K562 (cell line): Measurements from ENCODE around the gene UBA52. TPM values are rescaled to one million over a fixed set of nuclear protein-coding genes. Genes with fewer than 3 reads are reported as not detected.
A peak's percentile ranks its signal among the peaks of the same experiment; 100 is the strongest.

Experiments used
- ATAC-seq: fragments of 200-7000 bp; cut with Tn5 transposase; 3 replicates; pipeline ENCODE4 v1.9.1; 2020; ENCODE audit warnings: moderate library complexity
- BruUV-seq: library from RNA; stranded (reverse); fragments of 400-500 nt; replicated peaks from 2 replicates; lab custom pipeline; 2021; lab: Mats Ljungman, UMichigan
- CTCF ChIA-PET: fragments of 300-600 bp; formaldehyde crosslinking; extraction: SDS; loops from one replicate; lab custom pipeline; 2021; ENCODE audit warnings: low intra/inter-chr PET ratio; lab: Yijun Ruan, JAX
- POLR2A ChIA-PET: fragments of 300-600, 350-650 bp; sonication (Branson Sonifier 250); formaldehyde crosslinking; extraction: SDS; loops from one replicate; lab custom pipeline; 2021; ENCODE audit warnings: antibody characterized with exemption, inconsistent platforms; lab: Yijun Ruan, JAX
- DNase-seq, 4 experiments: peaks; one replicate each; pipeline versions ENCODE4 v3.0.0 to v3.0.0-alpha.2; 2011 to 2018; ENCODE audit warnings: low spot score in 3 of 4, mixed read lengths in 3 of 4; ENCODE audit errors: extremely low read depth in 1 of 4
- FAIRE-seq: peaks from 2 replicates; lab custom pipeline; 2011; peaks lifted over from hg19 to GRCh38; lab: Jason Lieb, UNC
- H2AFZ ChIP-seq: 2 replicates; pipeline ENCODE4 v1.6.0; 2011; ENCODE audit warnings: low read depth, low read length, control low read depth, inconsistent platforms
- H3K27ac ChIP-seq: fragments of 200-600 bp; 3 replicates; pipeline ENCODE4 v1.8.0; 2011; ENCODE audit warnings: low read depth, mild to moderate bottlenecking, control low read depth, inconsistent platforms, low read length, moderate library complexity, mixed read lengths; ENCODE audit errors: extremely low read depth
- H3K27me3 ChIP-seq, 2 experiments: fragments of 300-600 bp in 1 of 2; 2 replicates in 1 of 2; 3 replicates in 1 of 2; pipeline versions ENCODE4 v1.6.0 to v1.8.0; 2011; ENCODE audit warnings: inconsistent platforms in 2 of 2, low read length in 2 of 2, mild to moderate bottlenecking in 1 of 2, mixed read lengths in 1 of 2, moderate library complexity in 1 of 2; ENCODE audit not compliant: control insufficient read depth in 2 of 2, insufficient read depth in 2 of 2
- H3K36me3 ChIP-seq: fragments of 300-600 bp; 3 replicates; pipeline ENCODE4 v1.8.0; 2011; ENCODE audit warnings: mild to moderate bottlenecking, low read length, inconsistent platforms; ENCODE audit not compliant: control insufficient read depth, insufficient read depth
- H3K4me1 ChIP-seq, 2 experiments: fragments of 200-600 bp in 1 of 2; replicated peaks in 1 of 2; 2 replicates in 1 of 2; 3 replicates in 1 of 2; pipeline versions ENCODE4 v1.5.1 to v1.8.0; 2011; ENCODE audit warnings: inconsistent platforms in 2 of 2, low read length in 2 of 2, mild to moderate bottlenecking in 1 of 2, mixed read lengths in 1 of 2, moderate library complexity in 1 of 2; ENCODE audit not compliant: control insufficient read depth in 2 of 2, insufficient read depth in 2 of 2
- H3K4me2 ChIP-seq: 2 replicates; pipeline ENCODE4 v1.6.1; 2011; ENCODE audit warnings: low read length, control low read depth, inconsistent platforms, mixed read lengths; ENCODE audit not compliant: insufficient read depth
- H3K4me3 ChIP-seq: fragments of 200-600 bp; sonication (generic), shearing (Covaris generic); 2 replicates; pipeline ENCODE4 v1.5.1; 2016; ENCODE audit warnings: control low read depth, inconsistent platforms
- H3K79me2 ChIP-seq: fragments of 200-600 bp; 3 replicates; pipeline ENCODE4 v1.8.0; 2011; ENCODE audit warnings: low read length, inconsistent platforms; ENCODE audit not compliant: control insufficient read depth, insufficient read depth
- H3K9ac ChIP-seq, 2 experiments: 2 replicates each; pipeline versions ENCODE4 v1.6.0 to v1.6.1; 2011; ENCODE audit warnings: low read depth in 2 of 2, low read length in 2 of 2, control low read depth in 1 of 2, inconsistent platforms in 1 of 2, mild to moderate bottlenecking in 1 of 2, mixed read lengths in 1 of 2; ENCODE audit not compliant: insufficient read depth in 1 of 2
- H3K9me1 ChIP-seq: one replicate; pipeline ENCODE4 v1.6.0; 2011; ENCODE audit warnings: inconsistent platforms, mild to moderate bottlenecking, low read length, moderate library complexity; ENCODE audit not compliant: control insufficient read depth, insufficient read depth
- H3K9me3 ChIP-seq: replicated peaks from 2 replicates; pipeline ENCODE4 v1.5.1; 2011; ENCODE audit warnings: low read depth, low read length, inconsistent platforms; ENCODE audit not compliant: control insufficient read depth, insufficient read depth
- H4K20me1 ChIP-seq: replicated peaks from 2 replicates; pipeline ENCODE4 v1.6.1; 2011; ENCODE audit warnings: low read length, inconsistent platforms, mixed read lengths; ENCODE audit not compliant: control insufficient read depth, insufficient read depth
- GTF2B ChIP-seq: IDR thresholded peaks from 2 replicates; pipeline ENCODE4 v1.6.1; 2011; ENCODE audit not compliant: insufficient read length; ENCODE audit errors: extremely low read depth
- HDAC3 ChIP-seq: fragments of 450-650 bp; IDR thresholded peaks from 2 replicates; pipeline ENCODE4 v1.6.1; 2018; ENCODE audit warnings: borderline replicate concordance, mild to moderate bottlenecking, moderate library complexity; ENCODE audit not compliant: partially characterized antibody
- KAT2B ChIP-seq: IDR thresholded peaks from one replicate; pipeline ENCODE4 v1.6.1; 2012; ENCODE audit warnings: low read depth, mild to moderate bottlenecking, control low read depth, inconsistent platforms, low read length, moderate library complexity
- KDM1A ChIP-seq, 2 experiments: fragments of 450-650 bp; IDR thresholded peaks; 2 replicates each; pipeline ENCODE4 v1.6.1; 2016; ENCODE audit warnings: mild to moderate bottlenecking in 2 of 2
- ZBTB40 ChIP-seq, 2 experiments: fragments of 450-650 bp in 1 of 2; sonication (generic) in 1 of 2; formaldehyde crosslinking in 1 of 2; IDR thresholded peaks; 2 replicates each; pipeline versions ENCODE4 v1.7.1 to v1.9.0; 2016 to 2022; ENCODE audit warnings: inconsistent platforms in 1 of 2, mild to moderate bottlenecking in 1 of 2, missing genetic modification reagents in 1 of 2
- ZFP36 ChIP-seq: fragments of 150-350 bp; IDR thresholded peaks from 2 replicates; pipeline ENCODE4 v1.6.1; 2018; ENCODE audit warnings: low read length, low read depth; ENCODE audit not compliant: partially characterized antibody
- ZNF263 ChIP-seq: sonication (generic); formaldehyde crosslinking; IDR thresholded peaks from 2 replicates; pipeline ENCODE4 v1.8.0; 2022; ENCODE audit warnings: mild to moderate bottlenecking, missing genetic modification reagents, borderline replicate concordance
- WGBS: fragments of 100-300 bp; shearing (Covaris generic); methylation state at CpG from one replicate; pipeline ENCODE4 v1.1.6; 2016; ENCODE audit warnings: low coverage, mixed read lengths; ENCODE audit not compliant: insufficient coverage; ENCODE audit errors: missing lambda C conversion rate; 5-methylcytosine and 5-hydroxymethylcytosine counted together
- in situ Hi-C: fragments of 300-500 bp; cut with MboI; formaldehyde crosslinking; loops from 4 replicates; pipeline ENCODE4 v1.15.0; 2018; ENCODE audit warnings: inconsistent platforms, mixed read lengths
- intact Hi-C: fragments of 100-400 bp; cut with micrococcal nuclease; formaldehyde crosslinking; loops from 2 replicates; pipeline ENCODE4 v1.14.2; 2022
- polyA plus RNA-seq, 8 experiments: library from polyadenylated mRNA; depleted of rRNA in 4 of 8; stranded (reverse) in 5 of 8; unstranded in 3 of 8; fragments of >200 nt; fragmentation: Nextera tagmentation in 2 of 8; fragmentation: Illumina TruSeq in 1 of 8; extraction: Ambion mirVana in 2 of 8; extraction: Trizol in 1 of 8; gene quantifications; 2 replicates each; pipeline versions ENCODE4 v1.2.1 to v1.2.3, GENCODE V29; 2011 to 2014; ENCODE audit warnings: inconsistent platforms in 1 of 8, missing spikeins in 1 of 8
- total RNA-seq, 7 experiments: library from RNA; depleted of rRNA in 6 of 7; stranded (reverse); fragments of >200 nt in 6 of 7; fragmentation: Illumina TruSeq in 2 of 7; extraction: Trizol in 2 of 7; gene quantifications; 2 replicates each; pipeline versions ENCODE4 v1.2.1 to v1.2.3, GENCODE V29; 2011 to 2021; ENCODE audit warnings: low replicate concordance in 1 of 7

UBA52 gene
- total and polyA plus RNA-seq, 9 of the 15 experiments (the other 6 are each of a cell fraction or from before 2014, with no cell fraction given) = 1,110 to 2,751 (median 1,733) TPM

- no peaks in the 10 kb centered on the region for H3K9me1 ChIP-seq
- no peaks in the 10 kb centered on the region for H3K79me2 ChIP-seq
- FAIRE-seq = no peak
- H4K20me1 ChIP-seq = peaks cover 26% of the 10 kb centered on the region
- WGBS = 6% methylated on average over 24 of the region's 30 CpGs
- no peak for DNase-seq
- H3K27me3 ChIP-seq = peaks cover 53 to 82% of the 10 kb centered on the region in 2 experiments
- TF ChIP-seq KAT2B (no peak), ZNF263 (CRISPR knock-in tag) (peak; percentile 51; the same call in 1 of the 2 replicates), HDAC3 (no peak), ZFP36 (peak; percentile 86), ZBTB40 (IDR thresholded peaks at IDR 0.05) (no peak), ZBTB40 (CRISPR knock-in tag; IDR thresholded peaks at IDR 0.05) (no peak), GTF2B (no peak), KDM1A (IDR thresholded peaks at IDR 0.05) (no peak)
- TF ChIP-seq, all 486 proteins: peak for 2
- ATAC-seq = no peak
- in situ Hi-C loops (no loop called here), intact Hi-C loops (no loop called here)
- CTCF ChIA-PET = no interaction called here
- Histone ChIP-seq H3K36me3 (no peaks in the 10 kb centered on the region), H3K4me3 (no peak overlapping the region), H3K9ac (0 out of 4 replicates have a peak overlapping the region, but pooled peaks of 1 of the 2 experiments have one; percentile 6), H2AFZ (no peak overlapping the region), H3K4me2 (no peak overlapping the region), H3K4me1 (peaks cover 0 to 48% of the 10 kb centered on the region in 2 experiments; a peak in 2 of 5 replicates), H3K9me3 (no peaks in the 10 kb centered on the region), H3K27ac (no peak overlapping the region)
- BruUV-seq = no TSS peak
- POLR2A ChIA-PET = interaction anchor here (1.0 to 1.2 kb wide), 2 partner anchors 19 to 307 kb away, joined by 3 read pairs; partner anchors contain the start of genes COPE and DDX49
Measured at GRCh38 chr19:18612051-18612771, 40.6 kb downstream of the UBA52 start.
